Measurements from ENCODE around the gene HTRA3.

DNA sequence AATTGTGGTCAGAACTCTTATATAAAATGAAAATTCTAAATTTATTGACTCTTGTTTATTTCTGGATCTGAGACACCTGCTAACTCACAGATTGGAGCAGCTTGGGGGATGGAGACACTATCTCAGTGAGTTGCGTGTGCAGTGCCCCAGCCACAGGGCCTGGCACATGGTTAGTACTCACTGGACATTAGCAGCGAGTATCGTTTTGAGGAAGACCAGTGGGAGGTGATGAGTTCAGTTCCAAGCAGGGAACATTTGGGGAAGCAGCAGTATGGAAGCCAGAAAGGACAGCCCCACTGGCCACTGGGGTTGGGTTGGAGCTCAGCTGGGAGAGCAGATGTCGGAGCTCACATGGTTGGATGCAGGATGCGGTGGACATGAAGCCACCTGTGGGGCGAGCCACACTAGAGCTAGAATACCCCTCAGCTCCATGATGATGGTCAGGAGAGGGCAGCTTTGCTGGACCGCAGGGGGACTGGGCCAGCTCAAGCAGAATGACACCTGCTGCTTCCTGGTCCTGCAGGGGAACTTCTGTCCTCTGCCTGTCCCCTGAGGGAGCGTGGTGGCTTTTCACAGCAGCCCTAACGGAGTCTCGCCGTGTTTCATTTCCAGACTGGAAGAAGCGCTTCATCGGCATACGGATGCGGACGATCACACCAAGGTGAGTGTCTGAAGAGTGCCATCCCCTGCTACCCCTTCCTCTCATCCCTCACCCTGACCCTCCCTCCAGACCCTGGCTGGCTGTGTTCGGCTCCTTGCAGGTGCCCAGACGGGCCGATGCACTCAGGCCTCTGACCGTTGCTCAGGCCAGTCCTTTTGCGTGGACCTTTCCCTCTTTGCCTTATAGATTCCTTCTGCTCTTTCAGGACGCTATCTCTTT, 32.5 kb downstream of the HTRA3 start:
- TF ChIP-seq, protein P1, sequence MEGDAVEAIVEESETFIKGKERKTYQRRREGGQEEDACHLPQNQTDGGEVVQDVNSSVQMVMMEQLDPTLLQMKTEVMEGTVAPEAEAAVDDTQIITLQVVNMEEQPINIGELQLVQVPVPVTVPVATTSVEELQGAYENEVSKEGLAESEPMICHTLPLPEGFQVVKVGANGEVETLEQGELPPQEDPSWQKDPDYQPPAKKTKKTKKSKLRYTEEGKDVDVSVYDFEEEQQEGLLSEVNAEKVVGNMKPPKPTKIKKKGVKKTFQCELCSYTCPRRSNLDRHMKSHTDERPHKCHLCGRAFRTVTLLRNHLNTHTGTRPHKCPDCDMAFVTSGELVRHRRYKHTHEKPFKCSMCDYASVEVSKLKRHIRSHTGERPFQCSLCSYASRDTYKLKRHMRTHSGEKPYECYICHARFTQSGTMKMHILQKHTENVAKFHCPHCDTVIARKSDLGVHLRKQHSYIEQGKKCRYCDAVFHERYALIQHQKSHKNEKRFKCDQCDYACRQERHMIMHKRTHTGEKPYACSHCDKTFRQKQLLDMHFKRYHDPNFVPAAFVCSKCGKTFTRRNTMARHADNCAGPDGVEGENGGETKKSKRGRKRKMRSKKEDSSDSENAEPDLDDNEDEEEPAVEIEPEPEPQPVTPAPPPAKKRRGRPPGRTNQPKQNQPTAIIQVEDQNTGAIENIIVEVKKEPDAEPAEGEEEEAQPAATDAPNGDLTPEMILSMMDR (conservative IDR thresholded peaks at IDR 0.05; ENCODE audit: low read depth in 2 of 2): no peak
- TF ChIP-seq EZH2phosphoT487 (IDR thresholded peaks at IDR 0.05; ENCODE audit: unreplicated experiment): no peak
- TF ChIP-seq EZH2 (IDR thresholded peaks at IDR 0.05; ENCODE audit: low read depth, unreplicated experiment): no peak
- TF ChIP-seq JUNB (IDR thresholded peaks at IDR 0.05; ENCODE audit: unreplicated experiment): no peak
- TF ChIP-seq POLR2AphosphoS5 (IDR thresholded peaks at IDR 0.05; ENCODE audit: low read depth): no peak
- TF ChIP-seq STAT1 (IDR thresholded peaks at IDR 0.05; ENCODE audit: unreplicated experiment): no peak
- TF ChIP-seq, protein P2, sequence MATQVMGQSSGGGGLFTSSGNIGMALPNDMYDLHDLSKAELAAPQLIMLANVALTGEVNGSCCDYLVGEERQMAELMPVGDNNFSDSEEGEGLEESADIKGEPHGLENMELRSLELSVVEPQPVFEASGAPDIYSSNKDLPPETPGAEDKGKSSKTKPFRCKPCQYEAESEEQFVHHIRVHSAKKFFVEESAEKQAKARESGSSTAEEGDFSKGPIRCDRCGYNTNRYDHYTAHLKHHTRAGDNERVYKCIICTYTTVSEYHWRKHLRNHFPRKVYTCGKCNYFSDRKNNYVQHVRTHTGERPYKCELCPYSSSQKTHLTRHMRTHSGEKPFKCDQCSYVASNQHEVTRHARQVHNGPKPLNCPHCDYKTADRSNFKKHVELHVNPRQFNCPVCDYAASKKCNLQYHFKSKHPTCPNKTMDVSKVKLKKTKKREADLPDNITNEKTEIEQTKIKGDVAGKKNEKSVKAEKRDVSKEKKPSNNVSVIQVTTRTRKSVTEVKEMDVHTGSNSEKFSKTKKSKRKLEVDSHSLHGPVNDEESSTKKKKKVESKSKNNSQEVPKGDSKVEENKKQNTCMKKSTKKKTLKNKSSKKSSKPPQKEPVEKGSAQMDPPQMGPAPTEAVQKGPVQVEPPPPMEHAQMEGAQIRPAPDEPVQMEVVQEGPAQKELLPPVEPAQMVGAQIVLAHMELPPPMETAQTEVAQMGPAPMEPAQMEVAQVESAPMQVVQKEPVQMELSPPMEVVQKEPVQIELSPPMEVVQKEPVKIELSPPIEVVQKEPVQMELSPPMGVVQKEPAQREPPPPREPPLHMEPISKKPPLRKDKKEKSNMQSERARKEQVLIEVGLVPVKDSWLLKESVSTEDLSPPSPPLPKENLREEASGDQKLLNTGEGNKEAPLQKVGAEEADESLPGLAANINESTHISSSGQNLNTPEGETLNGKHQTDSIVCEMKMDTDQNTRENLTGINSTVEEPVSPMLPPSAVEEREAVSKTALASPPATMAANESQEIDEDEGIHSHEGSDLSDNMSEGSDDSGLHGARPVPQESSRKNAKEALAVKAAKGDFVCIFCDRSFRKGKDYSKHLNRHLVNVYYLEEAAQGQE (IDR thresholded peaks at IDR 0.05; ENCODE audit: unreplicated experiment): no peak
- no peak for TF ChIP-seq ZNF331 (CRISPR knock-in tag; IDR thresholded peaks at IDR 0.05; ENCODE audit: low read depth)
- TF ChIP-seq CREB1 (CRISPR knock-in tag; IDR thresholded peaks at IDR 0.05; ENCODE audit: low read depth): no peak
- TF ChIP-seq, protein P3, sequence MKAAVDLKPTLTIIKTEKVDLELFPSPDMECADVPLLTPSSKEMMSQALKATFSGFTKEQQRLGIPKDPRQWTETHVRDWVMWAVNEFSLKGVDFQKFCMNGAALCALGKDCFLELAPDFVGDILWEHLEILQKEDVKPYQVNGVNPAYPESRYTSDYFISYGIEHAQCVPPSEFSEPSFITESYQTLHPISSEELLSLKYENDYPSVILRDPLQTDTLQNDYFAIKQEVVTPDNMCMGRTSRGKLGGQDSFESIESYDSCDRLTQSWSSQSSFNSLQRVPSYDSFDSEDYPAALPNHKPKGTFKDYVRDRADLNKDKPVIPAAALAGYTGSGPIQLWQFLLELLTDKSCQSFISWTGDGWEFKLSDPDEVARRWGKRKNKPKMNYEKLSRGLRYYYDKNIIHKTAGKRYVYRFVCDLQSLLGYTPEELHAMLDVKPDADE (IDR thresholded peaks at IDR 0.05): no peak
- TF ChIP-seq NANOG (IDR thresholded peaks at IDR 0.05; ENCODE audit: borderline replicate concordance): no peak
- TF ChIP-seq, protein P4, sequence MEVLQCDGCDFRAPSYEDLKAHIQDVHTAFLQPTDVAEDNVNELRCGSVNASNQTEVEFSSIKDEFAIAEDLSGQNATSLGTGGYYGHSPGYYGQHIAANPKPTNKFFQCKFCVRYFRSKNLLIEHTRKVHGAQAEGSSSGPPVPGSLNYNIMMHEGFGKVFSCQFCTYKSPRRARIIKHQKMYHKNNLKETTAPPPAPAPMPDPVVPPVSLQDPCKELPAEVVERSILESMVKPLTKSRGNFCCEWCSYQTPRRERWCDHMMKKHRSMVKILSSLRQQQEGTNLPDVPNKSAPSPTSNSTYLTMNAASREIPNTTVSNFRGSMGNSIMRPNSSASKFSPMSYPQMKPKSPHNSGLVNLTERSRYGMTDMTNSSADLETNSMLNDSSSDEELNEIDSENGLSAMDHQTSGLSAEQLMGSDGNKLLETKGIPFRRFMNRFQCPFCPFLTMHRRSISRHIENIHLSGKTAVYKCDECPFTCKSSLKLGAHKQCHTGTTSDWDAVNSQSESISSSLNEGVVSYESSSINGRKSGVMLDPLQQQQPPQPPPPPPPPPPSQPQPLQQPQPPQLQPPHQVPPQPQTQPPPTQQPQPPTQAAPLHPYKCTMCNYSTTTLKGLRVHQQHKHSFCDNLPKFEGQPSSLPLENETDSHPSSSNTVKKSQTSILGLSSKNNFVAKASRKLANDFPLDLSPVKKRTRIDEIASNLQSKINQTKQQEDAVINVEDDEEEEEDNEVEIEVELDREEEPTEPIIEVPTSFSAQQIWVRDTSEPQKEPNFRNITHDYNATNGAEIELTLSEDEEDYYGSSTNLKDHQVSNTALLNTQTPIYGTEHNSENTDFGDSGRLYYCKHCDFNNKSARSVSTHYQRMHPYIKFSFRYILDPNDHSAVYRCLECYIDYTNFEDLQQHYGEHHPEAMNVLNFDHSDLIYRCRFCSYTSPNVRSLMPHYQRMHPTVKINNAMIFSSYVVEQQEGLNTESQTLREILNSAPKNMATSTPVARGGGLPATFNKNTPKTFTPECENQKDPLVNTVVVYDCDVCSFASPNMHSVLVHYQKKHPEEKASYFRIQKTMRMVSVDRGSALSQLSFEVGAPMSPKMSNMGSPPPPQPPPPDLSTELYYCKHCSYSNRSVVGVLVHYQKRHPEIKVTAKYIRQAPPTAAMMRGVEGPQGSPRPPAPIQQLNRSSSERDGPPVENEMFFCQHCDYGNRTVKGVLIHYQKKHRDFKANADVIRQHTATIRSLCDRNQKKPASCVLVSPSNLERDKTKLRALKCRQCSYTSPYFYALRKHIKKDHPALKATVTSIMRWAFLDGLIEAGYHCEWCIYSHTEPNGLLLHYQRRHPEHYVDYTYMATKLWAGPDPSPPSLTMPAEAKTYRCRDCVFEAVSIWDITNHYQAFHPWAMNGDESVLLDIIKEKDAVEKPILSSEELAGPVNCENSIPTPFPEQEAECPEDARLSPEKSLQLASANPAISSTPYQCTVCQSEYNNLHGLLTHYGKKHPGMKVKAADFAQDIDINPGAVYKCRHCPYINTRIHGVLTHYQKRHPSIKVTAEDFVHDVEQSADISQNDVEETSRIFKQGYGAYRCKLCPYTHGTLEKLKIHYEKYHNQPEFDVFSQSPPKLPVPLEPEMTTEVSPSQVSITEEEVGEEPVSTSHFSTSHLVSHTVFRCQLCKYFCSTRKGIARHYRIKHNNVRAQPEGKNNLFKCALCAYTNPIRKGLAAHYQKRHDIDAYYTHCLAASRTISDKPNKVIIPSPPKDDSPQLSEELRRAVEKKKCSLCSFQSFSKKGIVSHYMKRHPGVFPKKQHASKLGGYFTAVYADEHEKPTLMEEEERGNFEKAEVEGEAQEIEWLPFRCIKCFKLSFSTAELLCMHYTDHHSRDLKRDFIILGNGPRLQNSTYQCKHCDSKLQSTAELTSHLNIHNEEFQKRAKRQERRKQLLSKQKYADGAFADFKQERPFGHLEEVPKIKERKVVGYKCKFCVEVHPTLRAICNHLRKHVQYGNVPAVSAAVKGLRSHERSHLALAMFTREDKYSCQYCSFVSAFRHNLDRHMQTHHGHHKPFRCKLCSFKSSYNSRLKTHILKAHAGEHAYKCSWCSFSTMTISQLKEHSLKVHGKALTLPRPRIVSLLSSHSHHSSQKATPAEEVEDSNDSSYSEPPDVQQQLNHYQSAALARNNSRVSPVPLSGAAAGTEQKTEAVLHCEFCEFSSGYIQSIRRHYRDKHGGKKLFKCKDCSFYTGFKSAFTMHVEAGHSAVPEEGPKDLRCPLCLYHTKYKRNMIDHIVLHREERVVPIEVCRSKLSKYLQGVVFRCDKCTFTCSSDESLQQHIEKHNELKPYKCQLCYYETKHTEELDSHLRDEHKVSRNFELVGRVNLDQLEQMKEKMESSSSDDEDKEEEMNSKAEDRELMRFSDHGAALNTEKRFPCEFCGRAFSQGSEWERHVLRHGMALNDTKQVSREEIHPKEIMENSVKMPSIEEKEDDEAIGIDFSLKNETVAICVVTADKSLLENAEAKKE (CRISPR knock-in tag; IDR thresholded peaks at IDR 0.05): no peak
